Right renal pelvis (tissue), 4 donors: ENCODE results near the gene ANGPTL8. TPM values are rescaled to one million over a fixed set of nuclear protein-coding genes. Genes with fewer than 3 reads are reported as not detected.

Source experiments
- DNase-seq, 4 donors: peaks; one replicate each; pipeline ENCODE4 v3.0.0-alpha.2; 2013; ENCODE audit warnings: low read depth in 4 of 4, low spot score in 3 of 4, missing footprints in 1 of 4
- polyA plus RNA-seq, 4 donors: library from polyadenylated mRNA; unstranded; fragments of 120-200 nt; gene quantifications; one replicate each; pipeline ENCODE4 v1.2.1, GENCODE V29; 2013; ENCODE audit not compliant: insufficient read length in 4 of 4

ANGPTL8 gene
- polyA plus RNA-seq, 4 donors = 0.29 to 0.64 (median 0.55) TPM

GRCh38 chr19:11234486-11235075 lies 4.8 kb upstream of the ANGPTL8 start:
- DNase-seq = no peak

GRCh38 chr19:11236324-11237301 lies 2.8 kb upstream of the ANGPTL8 start:
- DNase-seq = no peak

GRCh38 chr19:11237321-11237720 lies 2.1 kb upstream of the ANGPTL8 start:
- DNase-seq = no peak

- no peak for DNase-seq
These were observed 1.4 kb upstream of the ANGPTL8 start for GRCh38 chr19:11238041-11238440.

GRCh38 chr19:11238781-11239376 lies 540 bp upstream of the ANGPTL8 start:
- no peak for DNase-seq

- no peak for DNase-seq
These were observed 607 bp downstream of the ANGPTL8 start for GRCh38 chr19:11240008-11240444.

GRCh38 chr19:11242025-11242424 lies 2.6 kb downstream of the ANGPTL8 start:
- DNase-seq = no peak

GRCh38 chr19:11242864-11243797 lies 3.7 kb downstream of the ANGPTL8 start:
- DNase-seq = peak in 3 of 4 donors; percentile 61 to 73 (median 70)

GRCh38 chr19:11243798-11244169 lies 4.4 kb downstream of the ANGPTL8 start:
- no peak for DNase-seq

- no peak for DNase-seq
These were observed 5.6 kb downstream of the ANGPTL8 start for GRCh38 chr19:11244846-11245589.

- no peak for DNase-seq
These were observed 7.5 kb downstream of the ANGPTL8 start for GRCh38 chr19:11246941-11247340.

GRCh38 chr19:11247391-11247790 lies 8.0 kb downstream of the ANGPTL8 start:
- no peak for DNase-seq

- no peak for DNase-seq
These were observed 8.5 kb downstream of the ANGPTL8 start for GRCh38 chr19:11247934-11248333.

GRCh38 chr19:11248852-11249251 lies 9.4 kb downstream of the ANGPTL8 start:
- no peak for DNase-seq

GRCh38 chr19:11251217-11251616 lies 11.8 kb downstream of the ANGPTL8 start:
- DNase-seq = no peak

- no peak for DNase-seq
These were observed 12.4 kb downstream of the ANGPTL8 start for GRCh38 chr19:11251650-11252314.

- no peak for DNase-seq
These were observed 13.4 kb downstream of the ANGPTL8 start for GRCh38 chr19:11252665-11253355.

- no peak for DNase-seq
These were observed 15.2 kb downstream of the ANGPTL8 start for GRCh38 chr19:11254666-11255065.
